ENCODE measurements around the gene RPP38.

Gene RPP38

GRCh38 chr10:15083674-15084501 is 13.3 kb upstream of the RPP38 start:
- TF ChIP-seq CTCF (conservative IDR thresholded peaks at IDR 0.05; ENCODE audit: control insufficient read depth, insufficient read depth, low read depth, low read length), result peak; percentile 9
- peak overlapping the region; percentile 62 for H3K4me3 ChIP-seq (ENCODE audit: control insufficient read depth, low read depth, low read length)
- no peak for DNase-seq (ENCODE audit: low read depth)

GRCh38 chr10:15084502-15084922 is 12.6 kb upstream of the RPP38 start:
- peak; percentile 95 for DNase-seq (ENCODE audit: low read depth)
- peak overlapping the region; percentile 62 for H3K4me3 ChIP-seq (ENCODE audit: control insufficient read depth, low read depth, low read length)
- peak; percentile 0 for TF ChIP-seq CTCF (conservative IDR thresholded peaks at IDR 0.05; ENCODE audit: control insufficient read depth, insufficient read depth, low read depth, low read length)

DNA sequence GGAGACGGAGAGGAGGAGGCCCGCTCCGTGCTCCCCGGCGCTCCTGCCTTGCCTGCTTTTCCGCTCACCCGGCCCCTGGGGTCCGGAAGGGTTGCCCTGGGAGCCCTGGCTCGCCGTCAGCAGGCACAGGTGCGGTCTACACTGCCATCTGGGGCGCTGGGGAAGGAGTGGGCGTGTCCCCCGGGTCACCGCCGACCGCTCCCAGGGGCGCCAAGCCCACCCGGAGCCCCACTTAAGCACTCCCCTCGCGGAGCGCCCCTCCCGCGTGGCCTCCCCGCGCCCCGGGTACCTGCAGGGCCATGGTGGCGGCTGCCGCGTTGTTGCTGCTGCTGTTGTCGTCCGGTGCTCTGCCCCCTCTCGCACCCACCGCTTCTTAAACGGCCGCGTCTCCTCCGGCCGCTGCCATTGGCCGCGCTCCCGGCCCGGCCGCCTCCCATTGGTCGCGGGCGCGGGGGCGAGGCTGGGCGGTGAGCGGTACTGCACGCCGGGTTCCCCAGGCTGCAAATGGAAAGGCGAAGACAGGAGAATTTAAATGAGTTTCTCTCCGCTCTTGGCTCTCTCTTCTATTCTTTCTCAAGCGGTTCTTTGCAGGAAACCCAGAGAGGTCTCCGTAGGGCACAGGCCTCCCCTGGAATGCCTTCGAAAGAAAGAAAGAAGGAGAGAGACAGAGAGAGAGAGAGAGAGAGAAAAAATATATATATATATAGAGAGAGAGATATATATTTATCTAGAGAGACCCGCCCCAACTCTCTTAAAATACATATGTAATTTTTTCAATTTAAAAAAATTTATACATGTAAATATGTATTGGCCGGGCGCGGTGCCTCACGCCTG is 8.5 kb upstream of the RPP38 start, which contains the start of gene ACBD7:
TSS of gene ACBD7 (minus strand) at position 349 of the 834 bp plus-strand sequence. CDS start at position 301, 48 bp downstream.
- H3K4me3 ChIP-seq (ENCODE audit: control insufficient read depth, low read depth, low read length), result peak within 1 kb of the TSS; percentile 54
- peak; percentile 56 for DNase-seq (ENCODE audit: low read depth)
- no peak for TF ChIP-seq CTCF (conservative IDR thresholded peaks at IDR 0.05; ENCODE audit: control insufficient read depth, insufficient read depth, low read depth, low read length)

- TF ChIP-seq CTCF (conservative IDR thresholded peaks at IDR 0.05; ENCODE audit: control insufficient read depth, insufficient read depth, low read depth, low read length), result no peak
- no peak for DNase-seq (ENCODE audit: low read depth)
- no peak overlapping the region for H3K4me3 ChIP-seq (ENCODE audit: control insufficient read depth, low read depth, low read length)
These were observed 5.7 kb upstream of the RPP38 start for GRCh38 chr10:15091418-15091817.

DNA sequence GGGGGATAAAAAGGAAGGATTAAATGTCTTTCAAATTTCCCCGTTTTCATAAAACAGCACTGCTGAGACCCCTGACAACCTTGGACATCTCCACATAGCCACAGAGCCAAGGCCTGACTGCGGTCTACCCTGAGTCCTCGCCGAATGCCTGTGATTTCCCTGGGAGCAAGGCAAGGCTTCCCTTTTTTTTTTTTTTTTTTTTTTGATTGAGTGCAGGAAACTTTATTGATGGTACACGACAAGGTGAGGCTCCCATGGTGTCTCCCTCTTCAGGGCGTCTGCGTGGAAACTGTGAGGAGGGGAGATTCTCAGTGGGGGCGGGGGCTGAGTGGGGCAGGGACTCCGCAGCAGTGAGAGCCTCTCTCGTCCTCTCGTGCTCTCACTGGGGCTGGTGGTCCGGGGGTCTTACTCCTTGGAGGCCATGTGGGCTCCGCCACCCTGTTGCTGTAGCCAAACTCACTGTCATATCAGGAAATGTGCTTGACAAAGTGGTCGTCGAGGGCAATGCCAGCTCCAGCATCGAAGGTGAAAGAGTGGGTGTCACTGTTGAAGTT is 4.2 kb upstream of the RPP38 start:
- H3K4me3 ChIP-seq (ENCODE audit: control insufficient read depth, low read depth, low read length), result no peak overlapping the region
- DNase-seq (ENCODE audit: low read depth), result no peak
- TF ChIP-seq CTCF (conservative IDR thresholded peaks at IDR 0.05; ENCODE audit: control insufficient read depth, insufficient read depth, low read depth, low read length), result no peak

DNA sequence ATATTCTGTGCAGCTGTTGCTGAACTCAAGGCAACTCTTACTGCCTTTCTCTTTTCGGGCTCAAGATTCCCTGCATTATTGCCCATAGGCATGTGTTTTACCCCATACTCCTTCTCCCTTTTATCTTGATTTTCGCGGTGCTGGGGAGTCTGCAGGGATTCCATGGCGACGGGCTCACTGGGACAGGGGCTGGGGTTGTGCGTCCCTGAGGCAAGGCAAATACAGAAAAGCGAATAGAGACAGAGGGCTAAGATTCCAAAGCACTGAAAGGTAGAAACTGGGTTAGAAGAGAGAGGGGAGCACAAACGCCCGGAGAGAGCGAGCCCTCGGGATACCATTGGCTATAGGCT is 519 bp upstream of the RPP38 start:
- DNase-seq (ENCODE audit: low read depth), result no peak
- H3K4me3 ChIP-seq (ENCODE audit: control insufficient read depth, low read depth, low read length), result peak overlapping the region; percentile 88
- no peak for TF ChIP-seq CTCF (conservative IDR thresholded peaks at IDR 0.05; ENCODE audit: control insufficient read depth, insufficient read depth, low read depth, low read length)
